SU-DHL-6 (cell line): Measurements from ENCODE around the gene PYDC1.
A peak's percentile ranks its signal among the peaks of the same experiment; 100 is the strongest.

Experiments
- H2AFZ ChIP-seq: fragments of 200-600 bp; sonication (generic); 2 replicates; pipeline ENCODE4 v1.6.1; 2014; ENCODE audit warnings: low read depth, mild to moderate bottlenecking, moderate library complexity, mixed read lengths, antibody characterized with exemption, low read length; ENCODE audit not compliant: severe bottlenecking
- H3F3A ChIP-seq: fragments of 200-600 bp; shearing (Covaris generic); 2 replicates; pipeline ENCODE4 v1.6.0; 2016; ENCODE audit warnings: antibody characterized with exemption, mild to moderate bottlenecking; ENCODE audit not compliant: insufficient read depth
- H3K27ac ChIP-seq: fragments of 200-600 bp; sonication (generic); 2 replicates; pipeline ENCODE4 v1.5.1; 2016; ENCODE audit warnings: low read depth, mild to moderate bottlenecking, low read length, moderate library complexity, mixed read lengths
- H3K27me3 ChIP-seq: fragments of 200-600 bp; sonication (generic), shearing (Covaris generic); 2 replicates; pipeline ENCODE4 v1.6.0; 2014; ENCODE audit warnings: mild to moderate bottlenecking, low read length
- H3K36me3 ChIP-seq: fragments of 200-600 bp; sonication (generic); 2 replicates; pipeline ENCODE4 v1.6.1; 2014; ENCODE audit warnings: mild to moderate bottlenecking, low read length, mixed read lengths
- H3K4me2 ChIP-seq: fragments of 300-600, 200-600 bp; shearing (Covaris generic), sonication (generic); 2 replicates; pipeline ENCODE4 v1.6.0; 2014; ENCODE audit warnings: low read length, low read depth, mild to moderate bottlenecking; ENCODE audit not compliant: poor library complexity, severe bottlenecking
- H3K4me3 ChIP-seq: fragments of 200-600 bp; sonication (generic); 2 replicates; pipeline ENCODE4 v1.5.1; 2014; ENCODE audit warnings: antibody characterized with exemption, low read length, mild to moderate bottlenecking, mixed read lengths; ENCODE audit not compliant: insufficient read depth, poor library complexity, severe bottlenecking
- H3K79me2 ChIP-seq: fragments of 200-600 bp; sonication (generic); 2 replicates; pipeline ENCODE4 v1.6.1; 2014; ENCODE audit warnings: mild to moderate bottlenecking, low read length, moderate library complexity; ENCODE audit not compliant: insufficient read depth
- H3K9ac ChIP-seq: fragments of 200-600 bp; sonication (generic); 2 replicates; pipeline ENCODE4 v1.7.0; 2014; ENCODE audit warnings: mild to moderate bottlenecking, low read length
- H3K9me2 ChIP-seq: fragments of 200-600 bp; sonication (generic); replicated peaks from 2 replicates; pipeline ENCODE4 v1.6.1; 2014; ENCODE audit warnings: low read length; ENCODE audit not compliant: insufficient read depth
- H3K9me3 ChIP-seq: fragments of 200-600 bp; sonication (generic); 2 replicates; pipeline ENCODE4 v1.6.1; 2014; ENCODE audit warnings: low read length, mixed read lengths; ENCODE audit not compliant: insufficient read depth
- H4K20me1 ChIP-seq: fragments of 200-600 bp; sonication (generic); 2 replicates; pipeline ENCODE4 v1.6.1; 2014; ENCODE audit warnings: low read depth, mild to moderate bottlenecking, antibody characterized with exemption, low read length, moderate library complexity, mixed read lengths
- CTCF ChIP-seq: fragments of 200-600 bp; sonication (generic); IDR thresholded peaks from one replicate; pipeline ENCODE4 v1.5.1; 2017; ENCODE audit warnings: antibody characterized with exemption, mild to moderate bottlenecking, low read length, moderate library complexity; ENCODE audit not compliant: insufficient read depth, poor library complexity, severe bottlenecking
- EZH2phosphoT487 ChIP-seq: fragments of 200-600 bp; sonication (generic), shearing (Covaris generic); conservative IDR thresholded peaks from 2 replicates; pipeline ENCODE4 v1.6.1; 2018; ENCODE audit warnings: mild to moderate bottlenecking, antibody characterized with exemption, low read length, moderate library complexity, mixed read lengths

The PYDC1 gene

GRCh38 chr16:31202414-31203375, 14.2 kb downstream of the PYDC1 start, which contains the start of gene PYCARD:
Gene PYCARD, minus strand, starts transcription at chr16:31202760. Its CDS starts 70 bp downstream, at chr16:31202690.
- TF ChIP-seq EZH2phosphoT487: no peak
- no peak for TF ChIP-seq CTCF
- Histone ChIP-seq H3K79me2 (no peaks in the 10 kb centered on the region), H3K4me2 (peak within 1 kb of the TSS; percentile 61), H3K27ac (no peak within 1 kb of the TSS), H3K9ac (peak within 1 kb of the TSS; percentile 53), H2AFZ (peak within 1 kb of the TSS; percentile 45), H3K9me2 (no peaks in the 10 kb centered on the region), H4K20me1 (no peaks in the 10 kb centered on the region), H3K36me3 (no peaks in the 10 kb centered on the region), H3K4me3 (peak within 1 kb of the TSS; percentile 48), H3K27me3 (no peaks in the 10 kb centered on the region), H3K9me3 (no peaks in the 10 kb centered on the region), H3F3A (peaks cover 32% of the 10 kb centered on the region)

- H2AFZ ChIP-seq: peak overlapping the region; percentile 45
- peak overlapping the region; percentile 48 for H3K4me3 ChIP-seq
- peak overlapping the region; percentile 53 for H3K9ac ChIP-seq
These were observed 15.1 kb downstream of the PYDC1 start for GRCh38 chr16:31201582-31202413.

More at GRCh38 chr16:31201582-31202413, 15.1 kb downstream of the PYDC1 start:
- TF ChIP-seq EZH2phosphoT487 (no peak), CTCF (no peak)
- Histone ChIP-seq H3K36me3 (no peaks in the 10 kb centered on the region), H3K4me2 (peak overlapping the region; percentile 61), H3K9me3 (no peaks in the 10 kb centered on the region), H3K79me2 (no peaks in the 10 kb centered on the region), H4K20me1 (no peaks in the 10 kb centered on the region), H3F3A (peaks cover 38% of the 10 kb centered on the region), H3K9me2 (no peaks in the 10 kb centered on the region), H3K27ac (no peak overlapping the region), H3K27me3 (no peaks in the 10 kb centered on the region)
